ENCODE data around the gene PLXNA2.

PLXNA2 gene

GRCh38 chr1:208211921-208212843 is 32.0 kb downstream of the PLXNA2 start:
- Mint-ChIP-seq H3K36me3 (no peaks in the 10 kb centered on the region), H3K4me1 (no peaks in the 10 kb centered on the region), H3K27ac (no peak overlapping the region), H3K9me3 (no peaks in the 10 kb centered on the region), H3K4me3 (no peak overlapping the region)
- DNase-seq (ENCODE audit: low spot score in 2 of 2) (no peak), ATAC-seq (no peak)

- ATAC-seq (no peak), DNase-seq (ENCODE audit: low spot score in 2 of 2) (no peak)
- no peak overlapping the region for H3K4me3 Mint-ChIP-seq
- H3K36me3 Mint-ChIP-seq = no peaks in the 10 kb centered on the region
- H3K4me1 Mint-ChIP-seq = no peaks in the 10 kb centered on the region
- no peaks in the 10 kb centered on the region for H3K9me3 Mint-ChIP-seq
- no peak overlapping the region for H3K27ac Mint-ChIP-seq
Measured at GRCh38 chr1:208209896-208210589, 34.1 kb downstream of the PLXNA2 start.

DNA sequence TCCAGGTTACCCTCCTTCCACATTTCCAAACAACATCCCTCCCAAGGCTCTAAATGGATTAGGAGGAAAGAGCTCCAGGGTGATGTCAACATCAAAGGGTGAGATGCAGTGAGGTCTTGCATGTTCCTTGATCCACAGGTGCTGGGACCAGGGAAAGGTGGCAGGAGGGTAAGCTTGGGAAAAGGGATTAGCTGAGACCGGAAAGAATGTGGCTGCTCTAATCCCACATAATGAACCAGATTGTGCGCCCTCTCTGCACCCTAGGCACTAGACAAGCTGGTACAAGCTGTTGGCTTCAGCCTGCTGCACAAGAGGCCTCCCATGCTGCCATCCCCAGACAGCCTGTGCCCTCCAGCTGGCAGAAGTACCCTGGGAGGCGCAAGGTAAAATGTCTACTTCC is 34.9 kb downstream of the PLXNA2 start:
- Mint-ChIP-seq H3K4me1 (no peaks in the 10 kb centered on the region), H3K36me3 (no peaks in the 10 kb centered on the region), H3K4me3 (no peak overlapping the region), H3K27ac (no peak overlapping the region), H3K9me3 (no peaks in the 10 kb centered on the region)
- ATAC-seq (no peak), DNase-seq (ENCODE audit: low spot score in 2 of 2) (no peak)

- DNase-seq (ENCODE audit: low spot score in 2 of 2) (no peak), ATAC-seq (no peak)
- no peaks in the 10 kb centered on the region for H3K9me3 Mint-ChIP-seq
- H3K4me3 Mint-ChIP-seq = no peak overlapping the region
- H3K36me3 Mint-ChIP-seq = no peaks in the 10 kb centered on the region
- no peak overlapping the region for H3K27ac Mint-ChIP-seq
- H3K4me1 Mint-ChIP-seq = no peaks in the 10 kb centered on the region
Measured at GRCh38 chr1:208208132-208208487, 36.1 kb downstream of the PLXNA2 start.

GRCh38 chr1:208207388-208208131 is 36.6 kb downstream of the PLXNA2 start:
- ATAC-seq = peak; percentile 43
- no peak for DNase-seq (ENCODE audit: low spot score in 2 of 2)
- Mint-ChIP-seq H3K27ac (no peak overlapping the region), H3K9me3 (no peaks in the 10 kb centered on the region), H3K4me3 (no peak overlapping the region), H3K4me1 (no peaks in the 10 kb centered on the region), H3K36me3 (no peaks in the 10 kb centered on the region)

DNA sequence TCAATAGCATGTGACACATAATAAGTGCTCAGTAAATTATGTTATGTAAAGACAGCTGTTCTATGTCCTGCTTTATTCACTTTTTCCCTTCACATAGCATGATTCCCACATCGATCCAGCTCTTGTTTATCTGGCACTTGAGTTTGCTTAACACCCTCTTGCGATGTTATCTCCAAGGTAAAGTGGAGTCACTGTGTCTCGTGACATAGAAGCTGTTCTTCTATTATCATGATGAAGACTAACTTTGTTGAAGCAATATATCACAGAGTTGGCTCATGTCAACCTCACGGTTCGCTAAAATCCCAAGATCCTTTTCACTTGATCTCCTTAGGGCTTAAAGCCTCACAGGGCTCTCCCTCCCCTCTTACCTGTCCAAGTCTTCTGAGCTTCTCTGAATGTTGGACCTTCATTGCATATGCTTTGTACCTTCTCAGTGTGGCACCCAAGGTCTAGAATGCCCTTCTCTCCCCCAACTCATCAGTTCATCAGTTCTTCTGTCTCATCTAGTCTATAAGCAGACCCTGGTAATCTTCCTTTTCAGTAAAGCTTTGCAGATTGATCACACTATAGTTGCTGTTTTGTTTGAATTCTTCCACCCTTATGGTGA is 38.0 kb downstream of the PLXNA2 start:
- H3K36me3 Mint-ChIP-seq = no peaks in the 10 kb centered on the region
- no peaks in the 10 kb centered on the region for H3K4me1 Mint-ChIP-seq
- H3K9me3 Mint-ChIP-seq = no peaks in the 10 kb centered on the region
- no peak for ATAC-seq
- H3K4me3 Mint-ChIP-seq = no peak overlapping the region
- no peak for DNase-seq (ENCODE audit: low spot score in 2 of 2)
- no peak overlapping the region for H3K27ac Mint-ChIP-seq

GRCh38 chr1:208205216-208206013 is 38.8 kb downstream of the PLXNA2 start:
- Mint-ChIP-seq H3K4me3 (no peak overlapping the region), H3K27ac (no peak overlapping the region), H3K9me3 (no peaks in the 10 kb centered on the region), H3K4me1 (no peaks in the 10 kb centered on the region), H3K36me3 (no peaks in the 10 kb centered on the region)
- DNase-seq (ENCODE audit: low spot score in 2 of 2) (no peak), ATAC-seq (no peak)

DNA sequence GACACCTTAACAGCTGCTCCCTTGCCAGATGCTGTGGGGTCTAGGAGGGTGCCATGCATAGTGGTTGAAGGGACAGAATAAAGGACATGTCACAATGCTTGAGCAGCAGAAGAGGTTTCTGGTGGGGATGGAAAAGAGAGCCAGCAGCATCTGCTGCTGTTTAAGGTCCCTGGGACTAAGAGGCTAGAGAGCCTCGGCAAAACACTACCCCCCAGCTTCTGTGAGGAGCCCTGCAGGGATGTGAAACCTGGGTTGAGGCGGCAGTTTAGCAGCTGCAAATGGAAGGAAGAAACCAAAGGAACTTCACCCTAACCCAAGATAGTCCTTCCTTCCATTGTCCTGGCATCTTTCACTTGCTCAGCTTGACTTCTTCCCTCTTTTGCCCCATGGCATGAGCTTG is 39.4 kb downstream of the PLXNA2 start:
- ATAC-seq = no peak
- Mint-ChIP-seq H3K4me1 (no peaks in the 10 kb centered on the region), H3K9me3 (no peaks in the 10 kb centered on the region), H3K27ac (no peak overlapping the region), H3K4me3 (no peak overlapping the region), H3K36me3 (no peaks in the 10 kb centered on the region)
- no peak for DNase-seq (ENCODE audit: low spot score in 2 of 2)

DNA sequence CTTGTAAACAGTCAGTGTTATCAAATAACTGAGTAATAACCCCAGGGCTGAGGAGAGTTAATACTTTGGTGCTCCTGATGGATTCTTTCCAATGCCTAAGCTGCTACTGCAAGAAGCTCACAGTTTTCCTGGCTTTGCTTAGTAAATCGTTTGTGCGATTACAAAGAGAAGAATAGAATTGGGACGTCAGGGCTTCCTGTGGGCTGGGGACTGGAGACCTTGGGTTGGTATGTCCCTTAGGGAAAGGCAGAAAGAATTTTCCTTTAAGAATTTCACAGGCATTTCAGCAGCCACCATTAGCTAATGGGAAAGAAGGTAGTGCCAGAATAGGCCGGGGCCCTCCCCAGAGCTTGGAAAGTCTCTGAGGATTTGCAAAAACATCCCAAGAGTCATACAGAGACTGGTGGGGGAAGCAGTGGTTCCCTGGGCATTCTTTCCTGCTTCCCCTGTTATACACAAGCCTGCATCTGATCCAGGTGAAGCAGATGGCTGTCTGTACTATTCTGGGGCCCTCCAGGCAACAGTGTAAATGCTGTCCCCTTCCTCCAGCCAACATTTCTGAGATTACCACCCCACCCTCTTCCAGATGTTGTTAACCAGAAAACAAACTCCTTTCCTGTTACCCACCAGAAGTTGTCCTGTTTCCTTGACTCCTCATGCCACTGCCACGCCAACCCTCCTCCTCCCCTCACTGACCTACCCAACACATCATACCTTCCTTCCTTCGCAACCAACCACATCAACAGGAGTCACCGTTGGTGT is 40.2 kb downstream of the PLXNA2 start:
- no peaks in the 10 kb centered on the region for H3K9me3 Mint-ChIP-seq

GRCh38 chr1:208203127-208203847 is 40.9 kb downstream of the PLXNA2 start:
- Mint-ChIP-seq H3K36me3 (no peaks in the 10 kb centered on the region), H3K9me3 (no peaks in the 10 kb centered on the region), H3K4me3 (no peak overlapping the region), H3K27ac (no peak overlapping the region), H3K4me1 (no peaks in the 10 kb centered on the region)
- DNase-seq (ENCODE audit: low spot score in 2 of 2) (no peak), ATAC-seq (no peak)

More for the DNA sequence above, 40.2 kb downstream of the PLXNA2 start:
- no peaks in the 10 kb centered on the region for H3K36me3 Mint-ChIP-seq
- ATAC-seq = no peak
- no peak overlapping the region for H3K27ac Mint-ChIP-seq
- no peaks in the 10 kb centered on the region for H3K4me1 Mint-ChIP-seq
- H3K4me3 Mint-ChIP-seq = no peak overlapping the region
- no peak for DNase-seq (ENCODE audit: low spot score in 2 of 2)

DNA sequence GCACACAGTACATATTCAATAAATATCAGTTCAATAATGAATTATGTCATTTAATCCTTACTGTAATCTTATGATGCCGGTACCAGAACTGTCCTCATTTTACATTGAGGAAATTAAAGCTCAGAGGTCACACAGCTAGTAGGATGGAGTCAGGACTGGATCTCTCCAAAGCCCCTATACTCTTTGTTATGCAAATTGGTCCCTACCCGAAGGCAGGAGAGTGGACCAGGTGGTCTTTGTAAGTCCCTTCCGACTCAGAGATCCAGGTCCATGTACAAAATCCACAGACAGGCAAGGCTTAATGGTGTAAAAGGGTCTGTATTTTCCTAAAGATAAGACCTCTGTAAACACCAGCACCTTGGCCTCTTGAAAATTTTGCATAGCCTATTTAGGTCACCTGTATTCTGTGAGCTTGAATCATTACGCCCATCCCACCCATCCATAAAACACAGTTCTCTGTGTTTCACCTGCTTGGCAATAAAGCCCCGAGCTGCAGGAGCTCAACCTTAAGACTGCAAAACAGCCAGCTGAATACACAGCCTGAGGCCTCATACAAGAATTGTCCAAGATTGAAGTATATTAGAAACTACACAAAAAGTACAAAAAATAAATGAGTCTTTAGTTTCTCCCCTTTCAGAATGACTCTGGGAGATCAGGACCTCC is 41.7 kb downstream of the PLXNA2 start:
- DNase-seq (ENCODE audit: low spot score in 2 of 2) (no peak), ATAC-seq (no peak)
- Mint-ChIP-seq H3K4me1 (no peaks in the 10 kb centered on the region), H3K9me3 (no peaks in the 10 kb centered on the region), H3K36me3 (no peaks in the 10 kb centered on the region), H3K4me3 (no peak overlapping the region), H3K27ac (no peak overlapping the region)

DNA sequence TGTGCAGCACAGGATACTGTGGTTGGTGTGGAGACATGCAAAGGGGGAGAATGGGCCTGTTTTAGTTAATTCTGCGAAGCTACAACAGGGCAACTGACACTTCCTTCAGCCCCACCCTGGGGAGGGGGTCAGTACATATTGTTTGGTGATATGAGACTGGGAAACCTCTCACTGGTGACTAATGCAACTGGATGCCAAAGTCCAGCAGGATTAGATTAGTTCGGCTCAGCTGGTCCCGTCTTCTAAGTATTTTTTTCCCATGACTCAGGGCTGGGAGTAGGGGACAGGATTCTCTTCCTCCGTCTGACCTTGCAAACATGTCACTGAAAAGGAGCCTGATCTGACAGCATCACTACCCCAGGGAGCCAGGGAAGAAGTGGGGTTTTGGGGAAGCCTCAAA is 43.0 kb downstream of the PLXNA2 start:
- Mint-ChIP-seq H3K4me3 (no peak overlapping the region), H3K36me3 (no peaks in the 10 kb centered on the region), H3K9me3 (no peaks in the 10 kb centered on the region), H3K27ac (no peak overlapping the region), H3K4me1 (no peaks in the 10 kb centered on the region)
- ATAC-seq (no peak), DNase-seq (ENCODE audit: low spot score in 2 of 2) (no peak)

DNA sequence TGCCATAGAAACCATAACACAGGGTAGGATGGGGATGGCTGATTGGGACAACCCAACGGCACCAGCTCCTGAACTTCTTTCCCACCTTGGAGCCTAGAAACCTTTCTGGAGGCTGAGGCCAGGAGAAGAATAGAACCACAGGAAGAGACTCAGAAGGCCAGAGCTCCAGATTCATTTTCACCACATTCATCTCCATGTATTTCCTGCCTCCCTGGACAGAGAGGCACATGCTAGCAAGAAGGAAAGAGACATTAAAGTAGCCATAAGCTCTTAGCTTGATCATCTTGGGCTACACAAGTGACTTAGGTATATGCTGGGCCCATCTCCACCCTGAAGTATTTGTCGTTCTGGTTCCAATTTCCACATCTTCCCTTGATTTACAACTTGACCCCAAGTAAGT is 44.1 kb downstream of the PLXNA2 start:
- no peak for DNase-seq (ENCODE audit: low spot score in 2 of 2)
- Mint-ChIP-seq H3K9me3 (no peaks in the 10 kb centered on the region), H3K4me3 (no peak overlapping the region), H3K36me3 (no peaks in the 10 kb centered on the region), H3K4me1 (no peaks in the 10 kb centered on the region), H3K27ac (no peak overlapping the region)
- no peak for ATAC-seq

Measured in stimulated activated effector memory CD8-positive, alpha-beta T cell treated with anti-CD3 and anti-CD28 coated beads, Interleukin-12 subunit alpha, Interleukin-12 subunit beta, amount 100 ng/mL, for 72 hours (primary cell).